HG03103 (cell line): ENCODE results near the gene RPN2.

Source experiments
- ATAC-seq: cut with Tn5 transposase; IDR thresholded peaks from one replicate; pipeline ENCODE4 v1.9.1; 2021; ENCODE audit warnings: low read depth; ENCODE audit not compliant: unreplicated experiment

RPN2 gene

DNA sequence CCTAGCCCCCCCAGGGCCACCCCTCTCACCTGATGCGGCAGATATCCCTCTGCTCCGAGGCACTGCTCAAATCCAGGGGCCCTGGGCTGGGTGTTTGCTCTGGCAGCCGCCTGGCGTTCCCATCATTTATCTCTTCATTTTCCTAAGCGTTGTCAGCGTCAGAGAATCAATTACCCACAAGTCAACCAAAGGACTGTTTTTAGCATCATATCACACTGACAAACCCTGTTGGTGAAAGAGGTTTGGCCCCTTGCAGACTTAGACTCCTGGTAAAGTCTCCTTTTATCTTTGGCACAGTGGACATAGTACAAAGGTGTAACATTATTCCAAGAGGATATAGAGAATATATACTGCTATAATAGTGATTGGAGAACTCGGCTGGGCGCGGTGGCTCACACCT, 82.6 kb downstream of the RPN2 start, which contains the start of gene GHRH:
Gene GHRH (minus strand): TSS at position 101 of the 400 bp plus-strand sequence. CDS start 4,925 bp downstream, outside the sequence.
- ATAC-seq: no peak

DNA sequence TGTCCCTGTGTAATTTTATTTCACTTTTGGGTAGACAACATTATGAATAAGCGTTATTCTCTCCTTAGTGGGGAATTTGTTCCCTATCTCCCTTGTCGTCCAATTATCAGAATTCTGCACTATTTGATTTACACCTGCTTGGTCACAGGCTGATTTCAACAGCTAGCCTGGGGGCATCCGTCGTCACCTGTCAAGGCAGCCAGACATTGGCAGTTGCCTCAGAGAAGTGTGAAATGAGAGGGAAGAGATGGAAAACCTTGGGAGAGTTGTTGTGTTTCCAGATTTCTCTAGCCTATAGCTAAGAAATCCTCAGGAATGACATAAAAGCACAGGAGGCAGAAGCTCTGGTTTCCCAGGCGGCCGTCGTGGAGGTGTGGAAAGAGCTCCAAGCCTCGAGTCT, 83.4 kb downstream of the RPN2 start:
- no peak for ATAC-seq

DNA sequence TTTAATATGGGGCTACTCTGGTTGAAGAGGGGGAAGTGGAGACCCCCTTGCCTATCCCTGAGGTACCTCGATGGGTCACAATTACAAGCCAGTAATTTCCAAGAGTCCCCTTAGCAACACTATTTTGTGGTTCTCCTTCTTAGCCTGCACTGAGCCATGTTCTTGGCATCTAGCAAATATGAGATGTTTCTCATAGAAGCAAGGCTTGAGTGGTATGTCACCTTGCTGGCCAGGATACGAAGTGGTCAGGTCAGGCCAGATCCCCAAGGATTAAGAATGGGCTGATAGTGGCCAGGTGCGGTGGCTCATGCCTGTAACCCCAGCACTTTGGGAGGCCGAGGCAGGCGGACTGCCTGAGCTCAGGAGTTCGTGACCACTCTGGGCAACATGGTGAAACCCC, 84.6 kb downstream of the RPN2 start:
- ATAC-seq: no peak

DNA sequence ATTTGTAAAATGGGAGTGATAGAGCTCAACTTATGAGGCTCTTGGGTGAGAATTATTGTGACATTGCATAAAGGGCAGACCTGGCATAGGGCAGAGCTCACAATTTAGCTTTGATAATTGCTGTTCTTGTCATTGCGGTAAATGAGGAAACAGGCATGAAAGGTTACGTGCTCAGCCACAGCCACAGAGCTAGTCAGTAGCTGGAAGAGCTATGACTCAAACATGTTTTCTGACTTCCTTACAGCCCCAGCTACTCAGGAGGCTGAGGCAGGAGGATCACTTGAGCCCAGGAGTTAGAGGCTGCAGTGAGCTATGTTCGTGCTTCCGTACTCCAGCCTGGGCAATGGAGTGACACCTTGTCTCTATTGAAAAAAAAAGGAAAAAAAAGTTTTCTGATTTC, 86.0 kb downstream of the RPN2 start:
- ATAC-seq: no peak

DNA sequence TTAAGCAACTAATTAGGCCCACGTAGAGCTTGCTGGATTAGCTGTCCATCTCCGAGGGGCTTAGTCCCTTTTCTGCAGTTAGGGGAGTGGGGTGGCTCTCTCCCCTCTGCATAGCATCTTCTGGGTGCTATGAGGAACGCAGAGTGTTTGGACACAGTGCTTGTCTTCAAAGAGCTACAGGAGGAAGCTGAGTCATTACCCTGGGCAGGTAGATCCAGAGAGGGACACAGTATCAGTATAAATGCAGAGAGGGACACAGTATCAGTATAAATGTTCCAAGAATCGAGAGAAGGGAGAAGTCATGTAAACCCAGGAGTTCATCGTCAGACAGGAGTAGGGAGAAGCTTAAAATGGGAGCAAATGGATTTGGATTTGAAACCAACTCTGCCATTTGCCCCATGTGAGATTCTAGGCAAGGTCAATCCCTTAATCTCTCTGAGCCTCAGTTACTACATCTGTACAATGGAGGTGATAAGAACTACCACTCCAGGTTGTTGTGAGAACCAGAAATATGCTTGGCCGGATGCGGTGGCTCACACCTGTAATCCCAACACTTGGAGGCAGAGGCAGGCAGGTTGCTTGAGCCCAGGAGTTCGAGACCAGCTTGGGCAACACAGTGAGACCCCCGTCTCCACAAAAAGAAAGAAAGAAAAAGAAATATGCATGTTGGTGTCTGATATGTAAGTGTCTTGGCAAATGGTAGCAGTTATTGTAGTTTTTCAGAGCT, 88.0 kb downstream of the RPN2 start:
- no peak for ATAC-seq

DNA sequence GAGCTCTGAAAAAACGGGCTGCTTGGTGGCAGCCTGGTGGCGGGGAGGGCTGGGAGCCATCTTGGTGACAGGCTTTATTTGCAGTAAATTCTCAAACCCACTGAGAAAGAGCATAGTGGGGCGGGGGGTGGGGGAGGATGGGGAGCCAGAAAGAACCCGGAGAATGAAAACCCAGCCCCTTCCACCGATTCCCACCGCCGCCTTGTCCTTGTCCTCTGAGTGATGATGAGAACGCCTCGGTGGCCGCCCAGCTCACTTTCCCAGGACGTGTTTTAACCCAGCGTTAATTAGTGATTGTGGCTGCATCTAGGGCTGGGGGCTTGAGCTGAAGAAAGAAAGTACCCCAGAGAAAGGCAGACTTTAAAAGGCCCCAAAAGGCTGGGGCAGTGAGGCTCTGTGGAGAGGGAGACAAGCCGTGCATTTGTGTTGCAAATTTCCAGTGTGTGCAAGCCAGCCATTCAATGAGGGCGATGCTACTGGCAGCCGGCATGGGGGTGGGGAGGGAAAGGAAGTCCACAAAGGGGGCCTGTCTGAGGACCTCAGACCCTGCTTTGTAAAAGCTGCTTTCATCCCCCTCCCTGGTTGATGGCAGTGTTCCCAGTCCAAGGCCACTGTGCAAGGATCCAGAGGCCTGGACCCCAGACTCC, 88.7 kb downstream of the RPN2 start:
- no peak for ATAC-seq

DNA sequence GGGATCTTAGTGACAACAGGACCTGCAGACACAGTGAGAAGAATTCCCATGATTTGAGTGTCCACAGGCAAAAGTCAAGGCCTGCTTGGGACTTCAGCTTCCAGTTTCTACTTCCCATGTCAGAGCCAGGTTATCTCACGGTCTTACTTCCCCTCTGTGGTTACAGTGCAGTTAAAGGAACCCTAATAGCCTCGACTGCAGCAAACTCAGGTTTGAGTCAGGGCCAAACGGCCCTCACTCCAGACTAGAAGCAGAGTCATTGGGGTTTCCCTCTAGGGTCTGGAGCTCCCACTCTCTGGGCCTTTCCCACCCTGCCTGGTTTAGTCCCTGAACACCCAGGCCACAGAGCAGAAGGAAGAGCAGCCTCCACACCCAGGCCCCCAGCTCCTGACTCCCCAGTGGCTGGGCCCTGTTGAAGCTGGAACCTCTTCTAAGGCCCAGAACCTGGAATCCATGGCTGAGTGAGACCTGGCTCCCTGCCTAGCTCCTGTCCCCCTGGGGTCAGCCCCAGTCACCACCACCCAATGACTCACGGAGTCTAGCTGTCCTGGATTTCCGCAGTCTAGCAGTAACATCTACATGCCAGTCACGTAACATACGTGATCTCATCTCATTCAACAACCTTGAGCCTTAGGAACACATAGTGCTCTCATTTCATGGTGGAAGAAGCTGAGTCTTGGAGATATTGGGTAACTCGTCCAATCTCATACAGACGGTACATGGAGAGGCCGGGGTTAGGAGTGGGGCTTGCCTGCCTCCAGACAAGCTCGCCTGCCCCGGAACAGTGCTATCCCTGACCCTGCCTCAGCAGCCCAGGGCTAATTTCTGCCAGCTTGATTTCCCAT, 91.7 kb downstream of the RPN2 start:
- no peak for ATAC-seq

DNA sequence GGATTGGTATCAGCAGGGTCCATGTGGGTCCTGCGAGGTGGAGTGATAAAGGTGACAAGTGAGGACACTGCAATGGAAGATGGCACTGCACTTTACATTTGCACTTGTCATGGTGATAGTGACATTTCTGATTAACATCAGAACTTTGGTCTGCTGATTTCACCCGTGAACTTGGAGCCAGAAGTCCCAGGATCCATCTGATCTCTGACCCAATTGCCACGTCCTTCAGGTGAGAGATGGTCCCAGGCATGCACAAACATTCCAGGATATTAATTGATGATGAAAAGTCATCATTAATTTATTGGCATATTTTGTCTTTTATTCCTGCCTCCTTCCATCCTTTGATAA, 92.3 kb downstream of the RPN2 start:
- no peak for ATAC-seq

DNA sequence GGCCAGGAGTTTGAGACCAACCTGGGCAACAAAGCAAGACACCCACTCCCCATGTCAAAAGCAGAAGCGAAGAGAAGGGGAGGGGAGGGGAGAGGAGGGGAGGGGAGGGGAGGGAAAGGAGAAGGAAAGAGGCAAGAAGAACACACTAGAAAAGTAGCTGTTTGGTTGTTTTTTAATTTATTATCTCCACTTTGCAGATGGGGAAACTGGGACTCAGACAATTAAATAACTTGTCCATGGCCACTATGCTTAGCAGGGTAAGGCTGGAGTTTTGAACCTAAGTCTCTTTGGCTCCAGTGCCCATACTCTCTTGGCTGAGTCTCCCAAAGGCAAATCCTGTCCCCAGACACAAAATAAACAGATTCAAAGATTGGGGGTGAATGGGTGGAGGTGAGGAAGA, 94.9 kb downstream of the RPN2 start:
- ATAC-seq: no peak

DNA sequence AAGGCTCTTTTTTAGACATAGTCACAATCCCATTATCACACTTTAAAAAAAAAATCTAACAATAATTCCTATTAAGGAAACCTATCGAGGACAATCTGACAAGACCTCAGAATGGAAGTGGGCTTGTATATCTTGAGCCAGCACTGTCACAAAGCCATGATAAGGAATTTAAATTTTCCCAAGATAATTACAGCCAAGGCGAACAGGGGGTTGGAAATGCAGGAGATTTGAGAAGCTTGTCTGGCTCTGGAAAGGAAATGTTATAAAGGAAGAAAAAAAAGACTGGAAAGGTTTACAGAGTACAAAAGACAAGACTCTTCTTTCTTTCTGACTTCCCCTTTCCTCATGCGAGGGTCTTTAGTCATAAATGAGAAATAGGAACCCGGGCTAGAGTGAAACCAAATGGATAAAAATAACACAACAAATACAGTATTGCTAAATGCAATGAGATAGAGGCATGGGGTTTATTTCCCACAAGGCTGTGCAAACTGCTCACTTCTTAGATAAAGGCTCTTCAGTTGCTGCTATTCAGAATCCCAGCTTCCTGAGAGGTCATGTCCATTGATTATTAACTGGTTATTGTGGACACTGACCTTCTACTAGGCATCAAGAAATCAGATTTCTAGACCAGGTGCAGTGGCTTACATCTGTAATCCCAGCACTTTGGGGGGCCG, 95.9 kb downstream of the RPN2 start:
- no peak for ATAC-seq

DNA sequence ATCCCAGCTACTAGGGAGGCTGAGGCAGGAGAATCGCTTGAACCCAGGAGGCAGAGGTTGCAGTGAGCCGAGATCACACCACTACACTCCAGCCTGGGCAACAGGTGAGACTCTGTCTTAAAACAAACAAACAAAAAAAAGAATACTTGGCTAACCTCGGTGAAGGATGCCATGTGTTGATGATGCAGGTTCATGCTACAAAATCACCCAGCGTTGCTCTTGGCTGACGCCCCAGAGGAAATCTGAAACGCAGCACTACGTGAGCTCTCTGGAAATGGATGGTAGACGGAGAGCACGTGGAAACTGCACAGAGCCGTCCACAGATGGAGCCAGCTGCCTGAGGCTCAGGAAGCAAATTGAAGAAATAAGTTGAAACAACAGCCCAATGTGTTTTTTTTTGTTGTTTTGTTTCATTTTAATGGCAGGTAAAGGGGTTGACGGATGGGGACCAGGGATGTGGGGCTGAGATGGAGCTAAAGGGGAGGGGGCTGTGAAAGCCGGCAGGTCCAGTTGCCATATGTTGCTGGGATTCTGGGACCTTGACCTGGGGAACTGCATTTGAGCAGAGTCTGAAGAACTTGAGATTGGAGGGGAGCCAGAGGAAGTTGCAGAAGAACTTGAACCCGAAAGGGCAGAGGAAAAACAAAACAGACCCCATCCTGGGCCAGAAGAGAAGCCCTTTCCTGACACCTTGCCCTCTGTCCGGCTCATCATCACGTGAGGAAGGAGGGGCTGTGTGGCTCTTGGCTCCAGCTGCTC, 97.5 kb downstream of the RPN2 start:
- peak; percentile 48 for ATAC-seq

DNA sequence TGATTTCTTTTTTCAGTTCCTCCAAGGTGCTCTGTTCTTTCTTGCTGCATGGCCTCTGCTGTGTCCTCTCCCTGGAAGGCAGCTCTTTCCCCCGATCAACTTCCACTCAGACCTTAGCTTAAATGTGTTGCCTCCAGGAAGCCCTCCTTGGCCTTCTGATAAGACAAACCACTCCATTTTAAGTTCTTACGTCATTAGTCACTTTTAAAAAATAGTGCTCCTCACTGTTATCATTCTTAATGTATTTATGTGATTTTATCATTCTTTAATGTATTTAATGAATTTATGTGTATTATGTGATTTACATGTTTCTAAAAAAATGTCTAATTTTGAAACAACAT, 98.1 kb downstream of the RPN2 start:
- ATAC-seq: no peak

DNA sequence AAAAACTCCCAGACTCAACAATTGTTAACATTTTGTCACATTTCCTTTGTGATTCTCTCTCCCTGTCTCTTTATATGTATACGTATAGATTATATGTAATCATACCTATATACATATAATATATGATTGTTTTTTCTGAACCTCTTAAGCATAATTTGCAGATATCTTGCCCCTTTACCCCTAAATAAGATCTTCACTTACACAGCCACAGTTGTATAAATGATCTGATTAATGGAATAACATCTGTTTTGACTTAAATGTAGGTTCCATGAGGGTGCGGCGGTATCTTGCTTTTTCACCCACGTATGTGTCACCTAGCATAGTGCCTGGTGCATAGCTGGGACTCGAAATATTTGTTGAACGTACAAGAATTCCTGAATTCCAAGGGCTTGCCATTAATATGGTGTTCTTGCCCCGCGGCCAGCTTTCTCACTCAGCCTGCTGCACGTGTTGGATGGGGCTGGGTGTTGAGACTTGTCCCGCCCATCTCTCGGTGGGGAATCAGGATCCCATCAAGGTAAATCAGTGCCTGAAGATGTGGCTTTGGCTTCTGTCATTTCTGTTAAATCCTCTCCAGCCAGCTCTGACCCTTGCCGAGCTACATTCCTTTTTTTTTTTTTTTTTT, 99.9 kb downstream of the RPN2 start:
- no peak for ATAC-seq

DNA sequence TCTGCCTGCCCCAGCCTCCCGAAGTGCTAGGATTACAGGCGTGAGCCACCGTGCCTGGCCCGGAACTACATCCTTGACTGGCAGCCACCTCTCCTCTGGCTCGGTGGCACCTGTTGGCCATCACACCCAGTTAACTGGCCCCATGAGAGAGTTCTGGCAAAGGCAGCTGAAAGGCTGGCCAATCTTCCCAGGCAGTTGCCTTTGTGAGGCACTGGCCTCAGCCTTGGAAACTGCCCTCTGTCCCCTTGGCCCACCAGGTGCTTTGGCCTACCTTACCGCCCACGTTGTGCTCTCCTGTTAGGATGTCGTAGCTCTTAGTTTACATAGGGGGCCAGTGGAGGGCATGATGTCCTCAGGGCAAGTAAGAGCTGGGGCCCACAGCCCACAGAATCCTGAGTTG, 100.7 kb downstream of the RPN2 start:
- ATAC-seq: no peak

DNA sequence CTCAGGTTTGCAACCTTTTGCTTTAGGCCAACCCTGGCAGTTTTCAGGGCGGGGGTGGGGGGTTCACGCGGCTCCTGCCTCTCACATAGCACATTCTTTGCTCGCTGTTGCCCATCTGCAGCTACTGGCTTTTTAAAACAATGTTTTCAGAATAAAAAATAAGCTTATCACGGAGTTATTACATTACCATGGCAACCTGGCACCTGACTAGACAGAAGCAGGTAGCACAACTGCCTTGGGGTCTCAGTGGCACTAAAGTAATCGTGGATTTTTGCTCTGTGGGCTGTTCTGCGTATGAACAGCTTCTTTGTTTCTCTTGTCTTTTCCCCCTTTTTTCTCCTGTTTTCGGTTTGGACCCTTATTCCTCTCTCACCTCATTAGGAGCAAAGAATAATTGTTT, 101.3 kb downstream of the RPN2 start:
- ATAC-seq: no peak

DNA sequence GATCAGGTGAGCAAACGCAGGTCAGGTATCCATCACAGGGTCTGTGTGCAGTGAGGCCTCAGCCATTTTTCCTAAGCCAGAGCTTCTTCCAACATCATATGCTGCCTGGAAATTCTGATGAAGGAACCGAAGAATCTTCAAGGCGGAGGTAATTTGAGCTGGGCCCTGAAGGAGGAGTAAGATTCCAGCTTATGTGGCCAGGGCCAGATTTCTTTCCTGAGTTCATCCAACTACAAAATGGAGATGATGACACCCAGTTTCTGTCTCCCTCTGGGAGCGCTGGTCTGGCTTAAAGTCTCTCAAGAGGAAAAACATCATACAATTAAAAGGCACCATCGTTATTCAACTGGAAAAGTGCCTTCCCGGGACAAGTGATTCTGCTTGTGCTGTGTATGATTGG, 103.4 kb downstream of the RPN2 start:
- no peak for ATAC-seq

DNA sequence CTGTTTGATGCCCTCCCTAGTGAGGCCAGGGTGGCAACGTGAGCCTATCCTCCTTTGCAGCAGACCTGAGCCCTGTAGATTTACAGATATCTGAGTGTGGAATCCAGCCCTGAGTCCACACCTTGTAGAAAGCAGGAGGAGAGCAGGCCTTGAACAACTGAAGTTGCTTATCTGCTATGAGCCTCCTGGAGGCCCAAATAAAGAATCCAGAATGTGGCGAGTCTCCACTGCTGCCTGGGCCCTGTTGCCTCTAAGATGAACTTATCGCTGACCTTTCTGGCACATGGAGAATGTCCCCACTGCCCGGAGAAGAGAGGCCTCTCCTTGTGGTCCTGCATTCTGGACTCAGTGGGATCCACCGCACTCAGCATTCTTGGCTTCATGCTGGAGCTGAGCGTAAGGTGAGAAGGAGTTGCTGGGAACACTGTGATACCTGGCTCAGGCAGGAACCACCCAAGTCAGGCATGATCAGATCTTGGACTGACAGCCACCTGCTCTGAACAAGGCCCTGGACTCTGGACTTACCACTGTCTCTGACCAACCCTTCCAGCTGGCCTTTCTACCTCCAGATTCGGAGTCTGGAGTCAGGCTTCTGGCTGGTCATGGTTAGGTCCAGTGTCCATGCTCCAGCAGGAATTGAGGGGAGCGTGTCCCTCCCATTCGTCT, 104.5 kb downstream of the RPN2 start:
- no peak for ATAC-seq

DNA sequence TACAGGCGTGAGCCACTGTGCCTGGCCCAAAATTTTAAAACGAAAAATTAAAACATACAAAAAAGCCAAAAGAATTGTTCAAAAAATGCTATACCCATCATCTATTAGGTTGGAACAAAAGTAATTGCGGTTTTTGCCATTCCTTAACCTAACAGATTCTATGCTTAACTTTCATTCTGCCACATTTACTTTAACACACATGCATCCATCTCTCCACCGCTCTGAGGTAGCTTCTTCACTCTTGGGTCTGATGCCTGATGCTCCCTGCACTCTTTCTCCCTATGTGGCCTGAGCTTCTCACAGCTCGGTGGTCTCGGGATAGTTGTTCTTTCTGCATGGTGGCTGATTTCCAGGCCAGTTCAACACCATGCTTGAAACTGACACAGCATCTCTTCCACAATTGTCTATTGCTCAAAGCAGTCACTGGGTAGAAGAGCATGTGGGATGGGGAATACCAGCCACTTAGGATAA, 105.6 kb downstream of the RPN2 start:
- ATAC-seq: no peak

DNA sequence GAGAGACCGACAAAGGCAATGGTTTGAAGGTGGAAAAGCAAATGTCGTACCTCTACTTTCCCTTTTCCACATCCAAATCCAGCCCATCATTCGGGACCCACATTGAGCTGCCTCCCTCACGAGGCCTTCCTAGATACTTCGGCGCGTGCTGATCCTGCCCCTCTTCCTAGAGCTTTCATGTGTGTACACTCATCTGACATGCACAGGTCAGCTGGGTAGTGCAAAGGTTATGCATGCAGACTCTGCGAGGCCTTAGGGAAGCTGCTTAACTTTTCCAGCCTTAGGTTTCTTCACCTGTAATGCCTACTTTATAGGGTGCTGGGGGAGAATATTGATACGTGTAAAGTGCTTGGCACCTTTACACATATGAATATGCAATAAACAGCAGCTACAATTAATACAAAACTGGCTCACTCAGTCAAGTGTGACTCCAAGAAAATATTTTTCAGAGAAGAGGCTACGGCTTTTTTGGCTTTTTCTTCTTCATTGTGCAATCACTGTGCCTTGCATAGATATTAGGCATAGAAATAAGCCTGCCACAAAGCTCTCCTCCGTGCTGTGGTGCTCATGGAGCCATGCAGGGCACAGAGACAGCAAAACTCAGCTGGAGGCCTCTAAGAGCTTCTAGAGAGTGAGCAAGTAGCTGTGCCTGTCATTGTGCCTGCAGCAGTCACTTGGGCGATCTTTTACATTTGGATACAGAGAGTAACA, 106.7 kb downstream of the RPN2 start:
- no peak for ATAC-seq
